GM18907 (cell line): ENCODE results near the gene FLT4.

Source experiments
- ATAC-seq: cut with Tn5 transposase; IDR thresholded peaks from one replicate; pipeline ENCODE4 v1.9.1; 2021; ENCODE audit warnings: mild to moderate bottlenecking, moderate library complexity; ENCODE audit not compliant: unreplicated experiment

FLT4 gene

DNA sequence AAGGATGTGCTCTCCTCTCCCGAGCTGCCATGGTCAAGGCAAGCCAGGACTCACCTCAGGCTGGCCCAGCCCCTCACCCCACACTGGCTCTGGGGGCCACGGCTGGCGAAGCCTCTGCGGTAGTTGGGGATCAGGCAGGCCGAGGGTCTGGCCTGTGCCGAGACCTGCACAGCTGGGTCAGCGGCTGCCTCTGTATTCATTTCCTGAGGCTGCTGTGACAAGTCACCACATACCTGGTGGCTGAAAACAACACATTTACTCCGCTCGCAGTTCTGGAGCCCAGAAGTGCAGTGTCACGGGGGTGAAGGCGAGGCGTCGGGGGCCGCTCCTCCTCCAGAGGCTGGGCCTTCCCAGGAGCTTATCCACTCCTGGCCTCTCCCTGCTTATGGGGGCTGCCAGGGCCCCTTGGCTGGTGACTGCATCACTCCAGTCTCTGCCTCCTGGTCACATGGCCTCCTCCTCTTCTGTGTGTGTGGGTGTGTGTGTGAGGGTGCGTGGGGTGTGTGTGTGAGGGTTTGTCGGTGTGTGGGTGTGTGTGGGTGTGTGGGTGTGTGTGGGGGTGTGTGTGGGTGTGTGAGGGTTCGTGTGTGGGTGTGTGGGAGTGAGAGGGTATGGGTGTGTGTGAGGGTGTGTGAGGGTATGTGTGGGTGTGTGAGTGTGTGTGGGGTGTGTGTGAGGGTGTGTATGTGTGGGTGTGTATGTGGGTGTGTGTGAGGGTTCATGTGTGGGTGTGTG is 54.9 kb downstream of the FLT4 start:
- no peak for ATAC-seq

DNA sequence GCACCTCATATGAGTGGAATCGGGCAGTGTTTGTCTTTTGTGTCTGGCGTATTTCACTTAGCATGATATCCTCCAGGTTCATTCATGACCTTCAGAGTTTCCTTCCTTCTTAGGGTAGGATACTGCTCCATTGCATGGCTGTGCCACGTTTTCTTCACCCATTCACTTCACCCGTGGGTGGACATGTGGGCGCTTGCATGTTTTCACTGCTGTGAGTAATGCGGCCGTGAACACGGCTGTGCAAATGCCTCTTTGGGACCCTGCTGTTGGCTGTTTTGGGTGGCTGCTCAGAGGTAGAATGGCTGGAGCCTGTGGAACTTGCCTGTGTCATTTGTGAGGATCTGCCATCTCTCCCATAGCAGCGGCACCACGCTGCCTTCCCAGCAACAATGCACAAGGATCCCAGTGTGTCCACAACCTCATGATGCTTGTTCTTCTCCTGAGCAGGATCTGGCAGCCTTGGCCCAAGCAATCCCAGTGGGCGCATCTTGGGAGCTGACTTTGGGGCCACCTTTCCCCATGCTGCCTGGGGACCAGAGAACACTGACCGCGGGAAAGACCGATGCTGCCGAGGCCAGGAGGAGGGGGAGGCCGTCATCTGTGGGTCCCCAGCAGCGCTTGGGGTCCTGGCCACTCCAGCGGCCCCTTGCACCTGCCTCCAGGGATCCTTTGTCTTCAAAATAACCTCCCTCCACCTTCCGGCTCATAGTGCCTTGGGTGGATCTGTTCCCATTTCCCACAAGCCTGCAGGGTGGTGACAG is 55.8 kb downstream of the FLT4 start:
- no peak for ATAC-seq

DNA sequence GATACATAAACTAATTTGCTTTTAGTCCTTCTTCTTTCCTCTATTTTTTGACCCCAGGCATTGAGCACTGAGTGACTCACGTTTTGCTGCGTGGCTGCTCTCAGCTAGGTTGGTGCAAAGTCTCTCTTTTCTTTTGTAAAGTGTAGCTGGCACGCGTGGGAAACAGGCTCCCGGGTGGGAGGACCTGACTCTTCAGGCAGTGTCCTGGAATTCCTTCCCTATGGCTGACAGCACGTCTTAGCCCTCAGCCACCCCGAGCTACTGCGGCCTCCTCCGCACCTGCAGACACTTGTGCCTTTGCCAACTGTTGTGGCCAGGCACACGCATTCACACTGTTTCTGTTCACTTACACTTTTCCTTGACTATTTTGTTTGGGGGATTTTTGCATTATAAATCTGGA is 57.2 kb downstream of the FLT4 start:
- no peak for ATAC-seq

- no peak for ATAC-seq
Observed at GRCh38 chr5:180591311-180591887, 58.0 kb downstream of the FLT4 start, which contains the start of gene SCGB3A1. Gene SCGB3A1, minus strand, starts transcription at chr5:180591499. Its CDS starts 37 bp downstream, at chr5:180591462.

- no peak for ATAC-seq
Observed at GRCh38 chr5:180590543-180591310, 58.7 kb downstream of the FLT4 start.

DNA sequence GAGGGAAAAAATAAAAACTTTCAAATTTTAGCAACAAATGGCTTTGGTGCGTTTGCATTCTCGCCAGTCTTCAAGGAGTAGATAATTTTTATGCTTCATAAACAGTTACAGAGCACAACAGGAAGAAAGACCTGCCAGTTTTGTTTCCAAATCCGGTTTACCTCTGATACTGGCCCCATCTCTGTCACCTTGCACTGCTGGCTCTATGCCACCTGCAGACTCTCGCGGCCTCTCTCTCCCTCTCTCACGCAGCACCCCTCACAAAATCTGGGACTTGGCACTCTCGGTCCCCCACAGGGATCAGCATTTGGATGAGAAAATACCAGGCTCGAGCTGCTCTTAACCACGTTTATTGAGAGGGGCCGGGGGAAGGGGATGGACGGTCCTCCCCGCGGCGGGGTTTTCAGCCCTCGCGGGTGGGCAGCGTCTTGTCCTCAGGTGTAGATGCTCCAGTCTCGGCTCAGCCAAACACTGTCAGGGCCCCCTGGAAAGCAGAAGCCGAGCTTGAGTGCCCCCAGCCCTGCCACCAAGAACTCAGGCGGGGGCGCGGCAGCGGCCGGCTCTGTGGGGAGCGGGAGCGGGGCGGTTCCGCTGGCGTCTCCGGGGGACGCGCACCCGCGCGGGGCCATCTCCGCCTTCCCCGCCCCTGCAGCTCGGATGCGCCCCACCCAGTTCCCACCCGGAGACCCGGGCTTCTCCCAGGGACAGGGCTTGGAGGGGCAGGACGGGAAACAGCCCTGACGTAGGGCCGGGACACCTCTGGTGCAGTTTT is 59.4 kb downstream of the FLT4 start:
- no peak for ATAC-seq

DNA sequence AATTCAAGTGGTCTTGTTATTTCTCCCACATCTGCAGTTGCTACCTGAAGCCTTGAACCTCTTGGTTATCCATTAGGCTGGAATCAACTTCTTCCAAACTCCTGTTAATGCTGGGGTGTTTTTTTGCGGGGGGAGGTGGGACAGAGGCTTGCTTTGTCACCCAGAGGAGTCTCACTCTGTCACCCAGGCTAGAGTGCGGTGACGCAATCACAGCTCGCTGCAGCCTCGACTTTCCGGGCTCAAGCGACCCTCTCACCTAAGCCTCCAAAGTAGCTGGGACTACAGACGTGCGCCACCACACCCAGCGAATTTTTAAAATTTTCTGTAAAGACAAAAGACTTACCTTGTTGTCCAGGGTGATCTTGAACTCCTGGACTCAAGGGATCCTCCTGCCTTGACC is 62.5 kb downstream of the FLT4 start:
- no peak for ATAC-seq

- ATAC-seq, result no peak
Observed at GRCh38 chr5:180586204-180586603, 63.2 kb downstream of the FLT4 start.

DNA sequence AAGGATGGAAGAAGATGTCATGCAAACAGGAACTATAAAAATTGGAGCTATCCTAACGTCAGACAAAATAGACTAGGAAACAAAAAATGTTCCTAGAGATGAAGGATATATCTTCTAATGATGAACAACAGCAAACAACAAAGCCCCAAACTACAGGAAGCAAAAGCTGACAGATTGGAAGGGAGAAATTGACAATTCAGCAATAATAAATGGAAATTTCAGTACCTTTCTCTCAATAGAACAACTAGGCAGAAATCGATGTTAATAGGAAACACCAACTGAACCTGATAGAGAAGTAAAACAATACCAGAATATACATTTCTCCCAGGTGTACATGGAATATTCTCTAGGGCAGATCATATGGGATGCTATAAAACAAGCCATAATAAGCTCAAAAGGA is 65.7 kb downstream of the FLT4 start:
- ATAC-seq, result no peak

- ATAC-seq, result no peak
Observed at GRCh38 chr5:180580681-180581080, 68.7 kb downstream of the FLT4 start.

GRCh38 chr5:180575571-180575970 is 73.8 kb downstream of the FLT4 start:
- ATAC-seq, result no peak

DNA sequence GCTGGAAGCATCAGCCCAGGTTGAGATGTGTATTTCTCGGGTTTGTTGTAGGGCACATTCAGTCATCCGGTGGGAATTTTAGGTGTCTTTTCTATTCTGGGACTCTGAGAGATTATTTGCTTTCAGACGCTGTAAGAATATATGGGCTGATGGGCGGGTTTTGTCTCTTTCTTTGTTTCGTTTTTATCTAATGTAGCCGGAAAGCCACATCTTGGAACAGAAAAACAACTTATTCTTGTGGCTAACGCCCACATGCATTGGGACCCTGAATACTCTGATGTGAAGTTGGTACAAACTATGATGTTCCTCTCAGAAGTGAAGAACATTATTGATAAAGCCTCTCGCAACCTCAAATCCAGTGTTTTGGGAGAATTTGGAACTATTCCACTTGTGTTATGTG is 80.5 kb downstream of the FLT4 start:
- ATAC-seq, result no peak

DNA sequence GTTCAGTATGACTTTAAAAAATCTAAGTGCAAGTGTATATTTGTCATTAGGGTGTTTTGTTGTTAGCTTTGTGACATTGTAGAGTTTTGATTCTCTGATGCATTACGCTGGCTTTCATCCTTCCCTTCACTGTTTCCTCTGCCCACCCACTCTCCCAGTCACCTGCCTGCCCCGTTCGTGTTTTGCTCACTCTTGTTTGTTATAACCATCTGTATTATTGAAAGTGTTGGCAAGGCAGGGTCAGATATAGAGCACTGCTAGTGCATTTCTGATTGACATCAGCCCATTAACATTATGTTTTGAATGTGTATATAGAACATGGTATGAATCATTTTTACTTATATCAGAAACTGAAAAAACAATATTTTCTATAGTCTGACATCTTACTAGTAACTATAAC is 85.4 kb downstream of the FLT4 start:
- no peak for ATAC-seq

DNA sequence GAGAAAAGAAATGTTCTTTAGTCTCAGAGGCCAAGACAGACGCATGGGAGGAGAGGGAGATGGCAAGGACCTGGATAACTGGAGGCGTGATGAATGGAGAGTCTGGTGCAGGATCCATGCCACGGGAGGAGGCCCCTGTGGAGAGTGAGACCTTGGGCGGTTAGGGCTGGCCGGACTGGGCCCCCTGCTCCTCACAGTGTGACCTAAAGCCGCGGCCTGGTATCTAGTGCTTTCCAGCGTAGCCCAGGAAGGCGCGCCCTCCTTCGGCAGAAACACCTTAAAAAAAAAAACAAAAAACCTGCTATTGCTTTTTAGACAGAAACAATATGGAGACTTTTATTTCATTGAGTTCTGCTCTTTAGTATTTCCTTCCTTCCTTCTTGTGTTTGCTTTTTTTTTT is 91.2 kb downstream of the FLT4 start:
- no peak for ATAC-seq

GRCh38 chr5:180557217-180557809 is 92.1 kb downstream of the FLT4 start:
- ATAC-seq, result no peak

DNA sequence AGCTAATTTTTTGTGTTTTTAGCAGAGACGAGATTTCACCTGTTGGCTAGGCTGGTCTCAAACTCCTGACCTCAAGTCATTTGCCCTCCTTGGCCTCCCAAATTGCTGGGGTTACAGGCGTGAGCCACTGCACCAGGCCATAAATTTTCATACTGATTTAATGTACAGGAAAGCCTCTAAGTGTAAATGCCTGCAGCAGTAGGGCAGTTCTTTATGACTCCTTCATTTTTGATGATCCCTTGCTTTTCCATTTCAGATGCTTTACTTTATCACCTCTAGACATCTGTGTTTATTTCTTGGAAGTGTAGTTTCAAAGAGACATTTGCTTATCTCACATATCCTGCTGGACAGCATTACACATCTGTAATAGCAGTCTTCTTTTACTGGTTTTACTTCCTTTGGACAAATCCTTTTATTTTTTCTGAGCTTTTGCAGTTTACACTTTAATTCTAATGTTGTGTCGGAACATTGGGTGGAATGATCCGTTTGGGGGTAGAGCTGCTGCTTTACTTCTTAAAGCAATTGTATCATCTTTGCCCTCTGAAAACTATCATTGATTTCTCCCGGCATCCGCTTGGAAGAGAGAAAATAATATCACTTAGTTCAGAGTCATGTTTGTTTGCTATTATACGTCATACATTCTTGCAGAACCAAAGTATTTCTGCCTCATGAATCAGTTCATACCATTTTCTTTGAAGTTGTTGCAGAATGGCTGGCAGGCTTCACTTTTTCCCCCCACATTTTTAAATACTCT is 94.1 kb downstream of the FLT4 start:
- no peak for ATAC-seq

DNA sequence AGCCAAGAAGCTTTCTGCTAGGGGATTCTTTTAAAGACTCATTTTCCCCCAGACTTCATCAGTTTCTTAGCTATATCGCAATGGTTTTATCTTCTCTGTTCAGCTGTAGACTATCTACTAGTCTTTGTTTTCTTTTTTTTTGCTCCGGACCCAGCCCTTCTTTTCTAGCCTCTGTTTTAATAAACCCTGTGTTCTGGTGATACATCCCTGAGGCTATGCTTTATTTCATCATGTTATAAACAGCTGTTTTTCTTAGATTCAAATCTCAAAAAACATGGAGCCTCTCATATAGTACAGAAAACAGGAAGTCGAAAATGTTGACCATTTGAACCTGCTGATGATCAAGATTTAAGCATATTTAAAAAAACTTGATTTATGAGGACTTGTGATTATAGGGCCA is 95.9 kb downstream of the FLT4 start:
- no peak for ATAC-seq
